ENCODE results near the gene PGBD5.
A peak's percentile ranks its signal among the peaks of the same experiment; 100 is the strongest.
"Not testable (repeated sequence)": the region's sequence is repeated elsewhere in the genome, so short reads cannot be mapped to it uniquely, and the experiment has no call there.

The PGBD5 gene

GRCh38 chr1:230426246-230427093 is at the start of gene PGBD5:
PGBD5 (minus strand) TSS chr1:230426332; CDS start chr1:230425928, 404 bp downstream.
- DNase-seq = peak; percentile 78 to 86

- DNase-seq = not testable (repeated sequence)
These were observed 48.8 kb upstream of the PGBD5 start for GRCh38 chr1:230474924-230475323.

GRCh38 chr1:230470750-230471149 is 44.6 kb upstream of the PGBD5 start:
- DNase-seq = not testable (repeated sequence)

GRCh38 chr1:230469271-230469670 is 43.1 kb upstream of the PGBD5 start:
- no peak for DNase-seq

GRCh38 chr1:230465691-230466090 is 39.6 kb upstream of the PGBD5 start:
- no peak for DNase-seq

GRCh38 chr1:230464671-230465070 is 38.5 kb upstream of the PGBD5 start:
- no peak for DNase-seq

- DNase-seq = no peak
These were observed 37.6 kb upstream of the PGBD5 start for GRCh38 chr1:230463760-230464159.

- DNase-seq = no peak
These were observed 37.2 kb upstream of the PGBD5 start for GRCh38 chr1:230463326-230463725.

GRCh38 chr1:230459465-230459864 is 33.3 kb upstream of the PGBD5 start:
- DNase-seq = no peak

GRCh38 chr1:230458509-230458908 is 32.4 kb upstream of the PGBD5 start:
- no peak for DNase-seq

GRCh38 chr1:230456478-230456877 is 30.3 kb upstream of the PGBD5 start:
- DNase-seq = no peak

- DNase-seq = no peak
These were observed 29.2 kb upstream of the PGBD5 start for GRCh38 chr1:230455291-230455690.

GRCh38 chr1:230453377-230453776 is 27.2 kb upstream of the PGBD5 start:
- no peak for DNase-seq

- DNase-seq = no peak
These were observed 15.3 kb upstream of the PGBD5 start for GRCh38 chr1:230441183-230442029.

- DNase-seq = no peak
These were observed 9.0 kb upstream of the PGBD5 start for GRCh38 chr1:230435108-230435507.

- no peak for DNase-seq
These were observed 5.4 kb upstream of the PGBD5 start for GRCh38 chr1:230431527-230431926.

GRCh38 chr1:230430499-230430898 is 4.4 kb upstream of the PGBD5 start:
- DNase-seq = no peak

- no peak for DNase-seq
These were observed 3.1 kb upstream of the PGBD5 start for GRCh38 chr1:230429067-230429735.

- DNase-seq = no peak
These were observed 1.8 kb upstream of the PGBD5 start for GRCh38 chr1:230427981-230428380.

- no peak for DNase-seq
These were observed 1.2 kb upstream of the PGBD5 start for GRCh38 chr1:230427094-230427876.

GRCh38 chr1:230425252-230426091 is 660 bp downstream of the PGBD5 start:
- DNase-seq = peak in 1 of 2 experiments; percentile 19
